GM12878 (cell line): ENCODE measurements around the gene AVPR1B.

Source experiments
- ATF3 ChIP-seq: IDR thresholded peaks from 2 replicates; pipeline ENCODE4 v1.6.1; 2011; ENCODE audit warnings: low read depth, mild to moderate bottlenecking, low read length, moderate library complexity, borderline replicate concordance; ENCODE audit errors: extremely low read depth
- BRCA1 ChIP-seq: IDR thresholded peaks from 2 replicates; pipeline ENCODE4 v1.6.1; 2011; ENCODE audit warnings: low read depth, low read length, improper control_type of control experiment
- CBX3 ChIP-seq: fragments of 200-600 bp; sonication (generic); IDR thresholded peaks from 2 replicates; pipeline ENCODE4 v1.6.1; 2016; ENCODE audit warnings: low read depth, borderline replicate concordance
- CTCF ChIP-seq, 3 experiments: IDR thresholded peaks in 2 of 3; conservative IDR thresholded peaks in 1 of 3; 2 replicates each; pipeline ENCODE4 v1.5.1; 2011; ENCODE audit warnings: low read depth in 3 of 3, low read length in 3 of 3, mild to moderate bottlenecking in 3 of 3, control low read depth in 2 of 3, moderate library complexity in 2 of 3, inconsistent platforms in 1 of 3, mixed read lengths in 1 of 3; ENCODE audit not compliant: control insufficient read depth in 2 of 3, insufficient read depth in 1 of 3; ENCODE audit errors: extremely low read depth in 1 of 3
- CUX1 ChIP-seq: IDR thresholded peaks from 2 replicates; pipeline ENCODE4 v1.6.1; 2012; ENCODE audit warnings: improper control_type of control experiment, low read depth, low read length; ENCODE audit not compliant: insufficient replicate concordance
- E2F4 ChIP-seq: IDR thresholded peaks from 2 replicates; pipeline ENCODE4 v1.6.1; 2012; ENCODE audit warnings: low read depth, low read length, improper control_type of control experiment
- EGR1 ChIP-seq, 2 experiments: IDR thresholded peaks; 1 replicate in 1 of 2; 2 replicates in 1 of 2; pipeline ENCODE4 v1.6.1; 2011 to 2012; ENCODE audit warnings: low read depth in 2 of 2, low read length in 2 of 2, borderline replicate concordance in 1 of 2, mild to moderate bottlenecking in 1 of 2, moderate library complexity in 1 of 2
- EZH2 ChIP-seq: IDR thresholded peaks from 2 replicates; pipeline ENCODE4 v1.6.1; 2012; ENCODE audit warnings: low read depth, mild to moderate bottlenecking, control low read depth, inconsistent platforms, low read length, borderline replicate concordance; ENCODE audit not compliant: control insufficient read depth
- NR2F1 ChIP-seq: fragments of 450-650 bp; conservative IDR thresholded peaks from 2 replicates; pipeline ENCODE4 v1.6.1; 2017; ENCODE audit warnings: mild to moderate bottlenecking
- NRF1 ChIP-seq: conservative IDR thresholded peaks from 2 replicates; pipeline ENCODE4 v1.6.1; 2011; ENCODE audit warnings: mild to moderate bottlenecking, low read depth, low read length, improper control_type of control experiment
- PAX8 ChIP-seq: fragments of 450-650 bp; IDR thresholded peaks from 2 replicates; pipeline ENCODE4 v1.6.1; 2017; ENCODE audit warnings: mild to moderate bottlenecking, moderate library complexity
- POLR2A ChIP-seq: IDR thresholded peaks from 2 replicates; pipeline ENCODE4 v1.6.1; 2011; ENCODE audit warnings: low read depth, mild to moderate bottlenecking, low read length
- POLR2AphosphoS5 ChIP-seq: IDR thresholded peaks from 2 replicates; pipeline ENCODE4 v1.6.1; 2011; ENCODE audit warnings: mild to moderate bottlenecking, low read length, inconsistent platforms
- YY1 ChIP-seq: IDR thresholded peaks from 2 replicates; pipeline ENCODE4 v1.6.1; 2011; ENCODE audit warnings: low read depth, mild to moderate bottlenecking, low read length

- TF ChIP-seq POLR2A = no peak
- TF ChIP-seq CUX1 = no peak
- TF ChIP-seq BRCA1 = no peak
- TF ChIP-seq POLR2AphosphoS5 = no peak
- no peak for TF ChIP-seq CTCF (IDR thresholded peaks at IDR 0.05 in 2 of 3, conservative IDR thresholded peaks at IDR 0.05 in 1 of 3; ENCODE audit: control insufficient read depth in 2 of 3, extremely low read depth in 1 of 3, insufficient read depth in 1 of 3, low read depth in 3 of 3, low read length in 3 of 3)
- TF ChIP-seq EZH2 = no peak
- TF ChIP-seq NR2F1 = no peak
- TF ChIP-seq EGR1 (IDR thresholded peaks at IDR 0.05; ENCODE audit: borderline replicate concordance in 1 of 2, low read depth in 2 of 2, low read length in 2 of 2) = no peak
- no peak for TF ChIP-seq PAX8
- TF ChIP-seq YY1 = no peak
- TF ChIP-seq CBX3 = no peak
- TF ChIP-seq E2F4 = no peak
- no peak for TF ChIP-seq NRF1
- TF ChIP-seq ATF3 = no peak
Measured at GRCh38 chr1:206080026-206080820, 37.0 kb downstream of the AVPR1B start.
